HUDEP-2 (cell line): ENCODE results near the gene HRK.

Source experiments
- DNase-seq, 76 experiments: peaks; one replicate each; lab custom pipeline; 2025; ENCODE audit not compliant: unreplicated experiment in 76 of 76; lab: John Stamatoyannopoulos, UW

The HRK gene

GRCh38 chr12:116881325-116881876, at the start of gene HRK:
HRK (minus strand) TSS chr12:116881441; CDS start chr12:116881307, 134 bp downstream.
- DNase-seq = no peak

- no peak for DNase-seq
Measured at GRCh38 chr12:116929885-116930284, 48.6 kb upstream of the HRK start.

GRCh38 chr12:116928504-116928903, 47.3 kb upstream of the HRK start:
- DNase-seq = no peak

GRCh38 chr12:116927244-116927940, 46.2 kb upstream of the HRK start:
- DNase-seq = no peak

GRCh38 chr12:116926283-116927243, 45.3 kb upstream of the HRK start:
- no peak for DNase-seq

GRCh38 chr12:116924558-116925453, 43.6 kb upstream of the HRK start:
- peak in 2 of 76 experiments; percentile 9 for DNase-seq

GRCh38 chr12:116922194-116922897, 41.1 kb upstream of the HRK start:
- no peak for DNase-seq

- DNase-seq = no peak
Measured at GRCh38 chr12:116920939-116921338, 39.7 kb upstream of the HRK start.

GRCh38 chr12:116919706-116920485, 38.7 kb upstream of the HRK start:
- no peak for DNase-seq

GRCh38 chr12:116919247-116919661, 38.0 kb upstream of the HRK start:
- DNase-seq = peak in 62 of 76 experiments; percentile 6 to 80 (median 48)

- DNase-seq = no peak
Measured at GRCh38 chr12:116918464-116918863, 37.2 kb upstream of the HRK start.

- DNase-seq = peak in 70 of 76 experiments; percentile 6 to 85 (median 53)
Measured at GRCh38 chr12:116916714-116917114, 35.5 kb upstream of the HRK start.

- no peak for DNase-seq
Measured at GRCh38 chr12:116916122-116916521, 34.9 kb upstream of the HRK start.

GRCh38 chr12:116915326-116915725, 34.1 kb upstream of the HRK start:
- no peak for DNase-seq

GRCh38 chr12:116910645-116911451, 29.6 kb upstream of the HRK start, which contains the start of gene FBXW8:
FBXW8 (plus strand) TSS chr12:116910950; CDS start chr12:116911038, 88 bp downstream.
- DNase-seq = peak in 69 of 76 experiments; percentile 4 to 80 (median 57)

GRCh38 chr12:116910280-116910644, 29.0 kb upstream of the HRK start:
- no peak for DNase-seq

GRCh38 chr12:116906285-116906684, 25.0 kb upstream of the HRK start:
- DNase-seq = no peak

- no peak for DNase-seq
Measured at GRCh38 chr12:116903818-116904217, 22.6 kb upstream of the HRK start.
